Caco-2 (cell line): ENCODE measurements around the gene VRTN. TPM values are rescaled to one million over a fixed set of nuclear protein-coding genes. Genes with fewer than 3 reads are reported as not detected.
"Not testable (repeated sequence)": the region's sequence is repeated elsewhere in the genome, so short reads cannot be mapped to it uniquely, and the experiment has no call there.

ENCODE experiments used
- BruUV-seq: library from RNA; stranded (reverse); fragments of 400-500 nt; replicated peaks from 2 replicates; lab custom pipeline; 2021; lab: Mats Ljungman, UMichigan
- CTCF ChIA-PET: fragments of 300-600 bp; sonication (Branson Sonifier 250); formaldehyde crosslinking; loops from one replicate; lab custom pipeline; 2022; ENCODE audit warnings: antibody characterized with exemption; lab: Charles Lee
- POLR2A ChIA-PET: fragments of 300-600 bp; sonication (Branson Sonifier 250); formaldehyde crosslinking; loops from one replicate; lab custom pipeline; 2022; ENCODE audit warnings: antibody characterized with exemption; lab: Charles Lee
- DNase-seq, 2 experiments: peaks; one replicate each; pipeline versions ENCODE4 v3.0.0 to v3.0.0-alpha.2; 2020 to 2022
- H3K27me3 ChIP-seq: replicated peaks from 2 replicates; pipeline ENCODE4 v1.6.0; 2011; ENCODE audit warnings: low read length; ENCODE audit not compliant: control insufficient read depth, insufficient read depth
- H3K36me3 ChIP-seq: 2 replicates; pipeline ENCODE4 v1.5.1; 2011; ENCODE audit warnings: low read length; ENCODE audit not compliant: control insufficient read depth, insufficient read depth
- H3K4me1 ChIP-seq: fragments of 250-450 bp; sonication (Bioruptor Pico); 2 replicates; pipeline ENCODE4 v1.5.1; 2020; ENCODE audit warnings: mild to moderate bottlenecking
- H3K4me3 ChIP-seq: 2 replicates; pipeline ENCODE4 v1.5.1; 2011; ENCODE audit warnings: low read depth, mild to moderate bottlenecking, control low read depth, low read length
- H3K9me3 ChIP-seq: fragments of 250-450 bp; sonication (Bioruptor Pico); 2 replicates; pipeline ENCODE4 v1.5.1; 2020; ENCODE audit warnings: mild to moderate bottlenecking, moderate library complexity
- H3K27ac Mint-ChIP-seq: one replicate; pipeline ENCODE4 v1.8.0; 2022; ENCODE audit warnings: mixed read lengths; ENCODE audit not compliant: unreplicated experiment
- H3K27me3 Mint-ChIP-seq: one replicate; pipeline ENCODE4 v1.8.0; 2022; ENCODE audit warnings: mixed read lengths; ENCODE audit not compliant: insufficient read depth, unreplicated experiment
- H3K36me3 Mint-ChIP-seq: one replicate; pipeline ENCODE4 v1.8.0; 2022; ENCODE audit warnings: mild to moderate bottlenecking, mixed read lengths; ENCODE audit not compliant: insufficient read depth, unreplicated experiment
- H3K4me1 Mint-ChIP-seq: one replicate; pipeline ENCODE4 v1.8.0; 2022; ENCODE audit warnings: low read depth, mixed read lengths; ENCODE audit not compliant: unreplicated experiment
- H3K4me3 Mint-ChIP-seq: one replicate; pipeline ENCODE4 v1.8.0; 2022; ENCODE audit warnings: mild to moderate bottlenecking, moderate library complexity, mixed read lengths; ENCODE audit not compliant: unreplicated experiment
- H3K9me3 Mint-ChIP-seq: one replicate; pipeline ENCODE4 v1.8.0; 2022; ENCODE audit warnings: mixed read lengths; ENCODE audit not compliant: unreplicated experiment
- CTCF ChIP-seq, 2 experiments: fragments of 200-600 bp in 1 of 2; IDR thresholded peaks; 1 replicate in 1 of 2; 2 replicates in 1 of 2; pipeline versions ENCODE4 v1.5.1 to v1.8.0; 2011 to 2022; ENCODE audit warnings: antibody characterized with exemption in 1 of 2, control low read depth in 1 of 2, inconsistent platforms in 1 of 2, low read depth in 1 of 2, low read length in 1 of 2, mild to moderate bottlenecking in 1 of 2, moderate library complexity in 1 of 2; ENCODE audit not compliant: insufficient read depth in 1 of 2, severe bottlenecking in 1 of 2, unreplicated experiment in 1 of 2
- intact Hi-C: fragments of 100-400 bp; cut with micrococcal nuclease; formaldehyde crosslinking; loops from one replicate; pipeline ENCODE4 v1.10.0; 2022; ENCODE audit not compliant: unreplicated experiment
- total RNA-seq: library from RNA; stranded (reverse); gene quantifications from 2 replicates; pipeline ENCODE4 v1.2.3, GENCODE V29; 2022

Gene VRTN
- total RNA-seq, 1 experiment from 2014 or later: 1.7 TPM

- H3K36me3 Mint-ChIP-seq: no peaks in the 10 kb centered on the region
- H3K4me3 Mint-ChIP-seq: no peak overlapping the region
- BruUV-seq: no TSS peak
- H3K9me3 ChIP-seq: no peaks in the 10 kb centered on the region
- TF ChIP-seq CTCF (IDR thresholded peaks at IDR 0.05; ENCODE audit: insufficient read depth in 1 of 2, low read depth in 1 of 2, low read length in 1 of 2, severe bottlenecking in 1 of 2, unreplicated experiment in 1 of 2): no peak
- no peaks in the 10 kb centered on the region for H3K27me3 ChIP-seq
- no peaks in the 10 kb centered on the region for H3K9me3 Mint-ChIP-seq
- H3K4me1 Mint-ChIP-seq: peaks cover 7% of the 10 kb centered on the region
- no peaks in the 10 kb centered on the region for H3K36me3 ChIP-seq
- DNase-seq: no peak
- H3K27ac Mint-ChIP-seq: no peak overlapping the region
- H3K4me3 ChIP-seq: no peak overlapping the region
- no peaks in the 10 kb centered on the region for H3K27me3 Mint-ChIP-seq
- POLR2A ChIA-PET: no interaction called here
- intact Hi-C loops: no loop called here
- no peaks in the 10 kb centered on the region for H3K4me1 ChIP-seq
- CTCF ChIA-PET: interaction anchor here (0.6 kb wide), 1 partner anchor 10 kb away, joined by 3 read pairs; no protein-coding TSS in a partner anchor
These were observed 41.7 kb downstream of the VRTN start for GRCh38 chr14:74389980-74390379.

DNA sequence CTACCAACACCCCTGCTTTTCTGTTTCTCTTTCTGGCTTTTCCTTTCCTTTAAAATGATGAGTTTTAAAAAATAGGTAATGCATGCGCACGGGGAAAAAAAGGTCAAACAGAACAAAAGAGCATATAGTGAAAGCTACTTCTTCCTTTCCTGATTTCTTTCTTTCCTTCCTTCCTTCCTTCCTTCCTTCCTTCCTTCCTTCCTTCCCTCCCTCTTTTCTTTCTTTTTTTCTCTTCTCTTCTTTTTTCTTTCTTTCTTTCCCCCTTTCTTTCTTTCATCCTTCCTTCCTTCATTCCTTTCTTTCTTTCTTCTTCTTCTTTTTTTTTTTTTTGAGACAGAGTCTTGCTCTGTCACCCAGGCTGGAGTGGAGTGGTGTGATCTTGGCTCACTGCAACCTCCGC lies 42.2 kb downstream of the VRTN start:
- H3K9me3 Mint-ChIP-seq, intact Hi-C loops, H3K27ac Mint-ChIP-seq, H3K4me3 Mint-ChIP-seq, H3K36me3 ChIP-seq, H3K9me3 ChIP-seq, H3K4me1 ChIP-seq, BruUV-seq, POLR2A ChIA-PET, H3K36me3 Mint-ChIP-seq, H3K27me3 Mint-ChIP-seq, H3K27me3 ChIP-seq, DNase-seq, CTCF ChIA-PET, H3K4me3 ChIP-seq, H3K4me1 Mint-ChIP-seq: not testable (repeated sequence)

- Mint-ChIP-seq H3K4me3 (no peak overlapping the region), H3K9me3 (no peaks in the 10 kb centered on the region), H3K27me3 (no peaks in the 10 kb centered on the region), H3K4me1 (peaks cover 7% of the 10 kb centered on the region), H3K27ac (no peak overlapping the region), H3K36me3 (no peaks in the 10 kb centered on the region)
- Histone ChIP-seq H3K9me3 (no peaks in the 10 kb centered on the region), H3K4me1 (no peaks in the 10 kb centered on the region), H3K4me3 (no peak overlapping the region), H3K27me3 (no peaks in the 10 kb centered on the region), H3K36me3 (no peaks in the 10 kb centered on the region)
- no TSS peak for BruUV-seq
- TF ChIP-seq CTCF (IDR thresholded peaks at IDR 0.05; ENCODE audit: insufficient read depth in 1 of 2, low read depth in 1 of 2, low read length in 1 of 2, severe bottlenecking in 1 of 2, unreplicated experiment in 1 of 2): no peak
- POLR2A ChIA-PET: no interaction called here
- CTCF ChIA-PET: no interaction called here
- DNase-seq: no peak
- intact Hi-C loops: no loop called here
These were observed 43.2 kb downstream of the VRTN start for GRCh38 chr14:74391479-74391878.
